GM12891 (cell line): ENCODE data around the gene ACAD11.
"Not testable (repeated sequence)": the region's sequence is repeated elsewhere in the genome, so short reads cannot be mapped to it uniquely, and the experiment has no call there.

ENCODE experiments used
- DNase-seq: peaks from one replicate; pipeline ENCODE4 v3.0.0; 2011; ENCODE audit warnings: low spot score; ENCODE audit not compliant: insufficient read length
- FAIRE-seq: peaks from 2 replicates; lab custom pipeline; 2011; peaks lifted over from hg19 to GRCh38; lab: Jason Lieb, UNC
- PAX5 ChIP-seq: IDR thresholded peaks from 2 replicates; pipeline ENCODE4 v1.6.1; 2011; ENCODE audit warnings: low read length, moderate library complexity, mild to moderate bottlenecking; ENCODE audit not compliant: insufficient read depth, severe bottlenecking
- POLR2A ChIP-seq: IDR thresholded peaks from 2 replicates; pipeline ENCODE4 v1.6.1; 2011; ENCODE audit warnings: low read depth, low read length, control low read depth
- POLR2AphosphoS5 ChIP-seq: IDR thresholded peaks from 2 replicates; pipeline ENCODE4 v1.6.1; 2011; ENCODE audit warnings: low read depth, low read length, control low read depth
- POU2F2 ChIP-seq: IDR thresholded peaks from 2 replicates; pipeline ENCODE4 v1.6.1; 2011; ENCODE audit warnings: low read depth, mild to moderate bottlenecking, control low read depth, low read length, moderate library complexity
- SPI1 ChIP-seq: IDR thresholded peaks from 2 replicates; pipeline ENCODE4 v1.6.1; 2011; ENCODE audit warnings: low read depth, low read length, control low read depth
- TAF1 ChIP-seq: IDR thresholded peaks from 2 replicates; pipeline ENCODE4 v1.6.1; 2011; ENCODE audit warnings: low read depth, low read length, control low read depth

Gene ACAD11

DNA sequence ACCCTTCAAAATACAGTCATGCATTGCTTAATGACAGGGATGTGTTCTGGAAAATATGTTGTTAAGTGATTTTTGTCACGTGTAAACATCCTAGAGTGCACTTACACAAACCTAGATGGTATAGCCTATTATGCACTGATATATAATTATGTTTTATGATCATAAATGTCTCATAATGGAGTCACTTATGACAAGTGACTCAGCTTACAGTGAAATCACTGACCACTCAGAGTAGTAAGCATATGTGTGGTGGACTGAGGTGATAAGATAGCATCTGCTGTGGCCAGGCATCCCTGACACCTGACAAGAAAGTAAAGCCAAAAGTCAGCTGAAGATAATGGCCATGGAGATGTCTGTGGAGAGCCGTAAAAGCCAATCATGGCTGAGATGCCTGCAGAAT lies 5.4 kb downstream of the ACAD11 start:
- no peak for TF ChIP-seq TAF1
- TF ChIP-seq PAX5: no peak
- TF ChIP-seq POLR2AphosphoS5: no peak
- TF ChIP-seq POU2F2: no peak
- TF ChIP-seq POLR2A: no peak
- DNase-seq (no peak), FAIRE-seq (no peak)

DNA sequence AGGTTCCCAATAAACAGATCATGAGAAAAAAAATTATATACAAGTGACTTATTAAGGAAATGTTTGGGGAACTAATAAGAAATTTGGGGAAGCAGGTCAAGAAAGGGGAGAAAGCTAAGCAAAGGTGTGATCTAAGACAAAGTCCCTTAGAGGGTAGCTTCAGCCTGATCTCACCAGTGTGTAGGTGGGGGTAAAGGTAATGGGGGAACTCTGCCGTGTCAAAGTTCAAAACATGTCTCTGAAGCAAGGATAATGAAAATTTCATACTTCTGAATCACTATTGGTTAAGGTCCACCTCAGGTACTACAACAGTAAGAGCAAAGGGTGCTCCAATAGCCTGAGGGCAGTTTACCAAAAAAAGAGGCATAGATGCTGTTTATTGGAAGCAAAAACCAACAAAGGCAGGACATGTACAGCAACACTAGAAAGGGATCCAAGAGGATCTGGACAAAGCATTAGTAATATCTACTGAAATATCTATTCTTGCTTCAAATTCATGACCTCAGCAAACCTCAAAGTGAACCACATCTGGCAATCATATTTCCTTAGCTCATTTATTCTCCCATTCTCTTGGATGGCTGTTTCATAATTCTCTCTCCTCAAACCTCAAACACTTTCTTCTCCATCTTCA lies 6.9 kb downstream of the ACAD11 start:
- DNase-seq: no peak
- FAIRE-seq: no peak
- TF ChIP-seq SPI1 (no peak), POU2F2 (no peak), POLR2AphosphoS5 (no peak), PAX5 (no peak), POLR2A (no peak), TAF1 (no peak)

DNA sequence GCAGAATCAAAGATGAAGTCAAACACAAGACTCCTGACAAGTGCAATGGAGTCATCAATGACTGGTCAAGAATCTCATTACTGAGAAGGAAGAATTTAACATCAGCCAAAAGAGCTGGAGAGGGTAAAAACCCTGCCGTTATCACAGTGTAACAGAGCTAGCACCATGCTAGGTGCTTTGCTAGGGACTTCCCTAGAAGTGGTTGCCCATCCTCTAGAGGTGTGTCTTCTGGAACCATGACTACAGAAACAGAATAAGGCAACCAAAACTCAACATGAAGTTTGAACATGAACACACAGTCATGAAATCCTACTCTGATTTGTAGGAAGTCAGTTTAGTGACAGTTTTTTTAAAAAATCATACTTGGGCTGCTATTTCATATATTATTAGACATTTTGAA lies 9.5 kb downstream of the ACAD11 start:
- TF ChIP-seq POU2F2: no peak
- TF ChIP-seq SPI1: no peak
- no peak for TF ChIP-seq POLR2AphosphoS5
- TF ChIP-seq POLR2A: no peak
- FAIRE-seq (no peak), DNase-seq (no peak)

DNA sequence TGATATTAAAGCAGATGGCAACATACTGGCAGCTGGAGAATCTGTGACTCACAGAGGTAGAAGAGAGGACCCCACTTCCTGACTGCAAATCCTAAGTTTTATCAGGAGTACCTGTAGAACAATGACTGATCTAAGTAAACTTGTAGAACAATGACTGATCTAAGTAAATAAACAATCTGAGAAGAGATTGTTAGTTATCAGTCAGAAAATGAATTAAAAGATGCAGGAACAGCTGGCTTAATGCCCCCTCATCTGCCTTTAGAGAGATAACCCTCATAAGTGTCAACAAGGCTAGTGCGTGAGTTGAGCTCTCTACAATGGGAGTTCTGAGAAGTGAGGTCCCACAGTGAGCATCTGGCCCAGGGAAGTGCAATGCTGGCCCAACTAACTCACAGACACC lies 14.6 kb downstream of the ACAD11 start:
- no peak for DNase-seq
- TF ChIP-seq SPI1 (no peak), PAX5 (no peak), POLR2A (no peak), POLR2AphosphoS5 (no peak), TAF1 (no peak), POU2F2 (no peak)
- FAIRE-seq: no peak

DNA sequence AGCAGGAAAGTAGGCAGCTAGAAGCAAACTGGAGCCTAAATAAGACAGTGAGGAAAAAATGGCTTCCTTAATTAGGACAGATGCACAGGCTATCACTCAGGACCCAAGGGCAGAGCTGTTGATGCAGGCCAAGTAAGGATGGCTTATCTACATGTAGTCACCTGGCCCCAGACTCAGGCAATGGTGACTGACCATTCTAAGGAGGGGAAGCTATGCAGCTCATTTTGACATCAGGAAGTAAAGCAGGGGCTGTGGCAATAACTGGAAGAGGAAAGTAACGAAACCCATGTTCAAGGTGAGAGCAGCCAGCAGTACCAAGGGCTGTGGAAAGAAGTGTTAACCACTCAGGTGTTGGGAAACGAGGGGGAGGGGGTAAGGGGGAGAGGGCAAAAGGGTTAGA lies 16.2 kb downstream of the ACAD11 start:
- TF ChIP-seq SPI1 (no peak), POLR2A (no peak), POLR2AphosphoS5 (no peak)
- FAIRE-seq: no peak
- DNase-seq: no peak

DNA sequence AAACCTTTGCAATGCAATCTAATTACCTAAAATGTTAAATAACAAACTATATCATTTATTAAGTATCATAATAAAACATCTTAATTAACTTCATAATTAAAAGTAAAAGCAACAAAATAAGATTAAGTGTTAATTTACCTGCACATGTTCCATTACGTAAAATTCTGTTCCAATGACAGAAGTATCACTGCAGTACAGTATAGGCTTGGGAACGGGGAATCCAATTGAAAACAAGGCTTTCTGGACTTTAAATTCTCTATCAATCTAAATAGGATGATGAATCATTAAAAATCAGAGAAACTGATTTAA lies 17.1 kb downstream of the ACAD11 start:
- TF ChIP-seq TAF1 (no peak), POLR2AphosphoS5 (no peak), PAX5 (no peak), SPI1 (no peak), POLR2A (no peak), POU2F2 (no peak)
- no peak for FAIRE-seq
- DNase-seq: no peak

DNA sequence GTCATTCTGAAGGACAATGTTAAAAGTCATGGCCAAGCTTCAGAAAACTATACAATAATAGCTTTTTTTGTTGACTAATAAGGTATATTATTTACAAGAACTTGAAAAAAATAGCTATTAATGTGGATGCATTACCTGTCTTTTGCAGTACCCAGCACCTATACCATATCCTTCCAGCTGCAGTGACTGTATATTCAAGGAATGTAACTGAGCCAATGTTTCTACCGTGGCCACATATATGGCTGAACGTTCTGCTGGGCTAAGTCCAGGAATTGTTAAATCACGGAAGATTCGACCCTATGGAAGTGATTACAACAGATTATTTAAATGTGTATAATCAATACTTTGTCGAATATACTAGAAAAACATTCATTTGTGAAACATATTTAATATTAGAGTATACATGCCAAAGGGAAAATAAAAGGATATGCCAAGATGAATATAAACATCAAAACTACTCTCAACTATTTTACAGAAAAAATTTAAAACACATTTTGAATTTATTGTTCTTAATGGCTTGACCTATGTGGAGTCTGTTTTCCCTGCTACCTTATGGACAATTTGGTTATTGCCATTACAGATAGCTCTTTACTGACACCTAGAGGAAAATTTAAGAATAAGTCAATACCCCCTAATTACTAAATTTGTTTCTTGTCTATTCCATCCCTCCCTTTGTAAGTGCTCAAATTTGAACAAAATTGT lies 17.6 kb downstream of the ACAD11 start:
- FAIRE-seq (peak; percentile 76), DNase-seq (no peak)
- TF ChIP-seq POLR2A: no peak
- no peak for TF ChIP-seq POLR2AphosphoS5
- TF ChIP-seq TAF1: no peak
- TF ChIP-seq POU2F2: no peak
- TF ChIP-seq PAX5: no peak
- no peak for TF ChIP-seq SPI1

DNA sequence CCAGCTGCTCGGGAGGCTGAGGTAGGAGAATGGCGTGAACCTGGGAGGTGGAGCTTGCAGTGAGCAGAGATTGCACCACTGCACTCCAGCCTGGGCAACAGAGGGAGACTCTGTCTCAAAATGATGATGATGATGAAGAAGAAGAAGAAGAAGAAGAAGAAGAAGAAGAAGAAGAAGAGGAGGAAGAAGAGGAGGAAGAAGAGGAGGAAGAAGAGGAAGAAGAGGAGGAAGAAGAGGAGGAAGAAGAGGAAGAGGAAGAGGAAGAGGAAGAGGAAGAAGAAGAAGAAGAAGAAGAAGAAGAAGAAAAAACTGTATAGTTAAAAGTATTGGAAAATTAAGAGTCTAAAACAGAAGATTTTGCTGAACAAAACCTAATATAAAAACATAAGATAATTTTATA lies 18.2 kb downstream of the ACAD11 start:
- DNase-seq, FAIRE-seq: not testable (repeated sequence)

DNA sequence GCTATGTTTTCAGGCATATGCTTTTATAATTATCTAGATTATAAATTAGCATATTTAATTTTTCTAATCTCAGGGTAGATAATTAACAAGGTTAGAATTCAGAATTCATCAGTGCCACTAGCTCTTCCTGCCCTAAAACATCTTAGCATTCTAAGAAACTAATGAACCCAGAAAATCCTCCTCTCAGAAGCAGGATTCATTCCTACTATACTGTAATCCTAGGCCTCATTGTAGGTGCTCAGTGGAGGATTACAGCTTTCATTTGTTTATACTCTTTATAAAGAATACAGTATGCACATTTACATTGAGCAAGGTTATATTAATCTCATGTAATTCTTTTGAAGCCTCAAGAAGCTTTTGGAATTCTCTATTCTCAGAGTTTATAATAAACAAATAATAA lies 20.9 kb downstream of the ACAD11 start:
- DNase-seq (no peak), FAIRE-seq (no peak)
- TF ChIP-seq PAX5: no peak
- TF ChIP-seq POLR2AphosphoS5: no peak
- TF ChIP-seq SPI1: no peak
- no peak for TF ChIP-seq TAF1
- TF ChIP-seq POU2F2: no peak
- TF ChIP-seq POLR2A: no peak

DNA sequence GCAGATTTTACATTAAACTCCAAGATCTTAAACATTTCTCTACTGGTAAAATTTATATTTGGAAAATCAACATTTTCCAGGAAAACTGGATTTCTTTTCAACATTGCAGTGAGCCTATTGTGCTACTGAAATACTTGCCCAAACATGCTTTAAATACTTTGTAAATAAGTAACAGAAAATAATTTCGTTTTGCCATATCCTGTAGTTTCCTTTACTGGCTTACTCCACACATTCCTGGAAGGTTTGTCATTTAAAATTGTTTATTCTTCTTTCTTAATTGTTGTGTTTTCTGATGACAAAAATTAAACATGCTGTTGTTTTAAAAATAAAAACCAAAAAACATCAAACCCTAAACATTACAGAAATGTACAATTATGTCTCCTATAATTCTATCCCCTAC lies 22.0 kb downstream of the ACAD11 start:
- DNase-seq (no peak), FAIRE-seq (no peak)
- TF ChIP-seq POU2F2 (no peak), PAX5 (no peak), SPI1 (no peak), POLR2A (no peak), TAF1 (no peak), POLR2AphosphoS5 (no peak)
